GM18951 (cell line): ENCODE data around the gene RAPGEF1.
A peak's percentile ranks its signal among the peaks of the same experiment; 100 is the strongest.
"Not testable (repeated sequence)": the region's sequence is repeated elsewhere in the genome, so short reads cannot be mapped to it uniquely, and the experiment has no call there.

Source experiments
- POLR2A ChIP-seq: IDR thresholded peaks from 4 replicates; pipeline ENCODE4 v1.6.1; 2011; ENCODE audit warnings: mild to moderate bottlenecking; ENCODE audit not compliant: insufficient read length, insufficient read depth; ENCODE audit errors: extremely low read depth
- in situ Hi-C: fragments of 300-500 bp; cut with MboI; formaldehyde crosslinking; loops from one replicate; pipeline ENCODE4 v1.12.0; 2022; ENCODE audit warnings: low sequenced_read_pairs, mixed read lengths, inconsistent platforms; ENCODE audit not compliant: unreplicated experiment

Gene RAPGEF1

GRCh38 chr9:131692612-131693562, 47.0 kb downstream of the RAPGEF1 start:
- in situ Hi-C loops = no loop called here
- TF ChIP-seq POLR2A = no peak

DNA sequence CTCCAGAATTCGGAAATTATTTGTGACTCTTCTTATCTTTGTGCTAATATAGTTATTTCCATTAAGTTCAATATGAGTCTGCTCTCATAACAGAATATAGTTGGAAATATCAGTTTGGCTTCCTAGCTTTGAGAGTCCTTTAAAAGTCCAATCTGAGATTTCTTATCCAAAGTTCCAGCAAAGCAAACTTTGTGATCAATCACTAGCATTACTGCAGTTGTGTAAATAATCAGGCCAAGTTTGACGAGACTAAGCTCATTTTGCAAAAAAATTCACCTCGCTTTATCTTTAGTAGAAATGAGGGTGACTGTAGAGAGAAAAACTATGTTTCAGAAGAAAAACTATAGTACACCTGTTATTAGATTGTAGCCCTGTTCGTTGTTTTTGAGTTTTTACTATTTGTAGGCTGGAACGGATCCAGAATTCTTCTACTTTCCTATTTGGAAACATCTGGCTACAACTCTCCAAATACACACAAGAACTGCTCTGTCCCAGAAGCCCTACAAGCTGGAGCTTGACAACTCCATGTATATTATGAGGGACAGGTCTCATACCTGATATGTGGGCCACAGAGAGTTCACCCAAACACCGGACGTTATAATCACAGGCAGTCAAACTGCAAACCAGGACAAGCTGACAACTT, 47.8 kb downstream of the RAPGEF1 start:
- in situ Hi-C loops = no loop called here
- TF ChIP-seq POLR2A = no peak

DNA sequence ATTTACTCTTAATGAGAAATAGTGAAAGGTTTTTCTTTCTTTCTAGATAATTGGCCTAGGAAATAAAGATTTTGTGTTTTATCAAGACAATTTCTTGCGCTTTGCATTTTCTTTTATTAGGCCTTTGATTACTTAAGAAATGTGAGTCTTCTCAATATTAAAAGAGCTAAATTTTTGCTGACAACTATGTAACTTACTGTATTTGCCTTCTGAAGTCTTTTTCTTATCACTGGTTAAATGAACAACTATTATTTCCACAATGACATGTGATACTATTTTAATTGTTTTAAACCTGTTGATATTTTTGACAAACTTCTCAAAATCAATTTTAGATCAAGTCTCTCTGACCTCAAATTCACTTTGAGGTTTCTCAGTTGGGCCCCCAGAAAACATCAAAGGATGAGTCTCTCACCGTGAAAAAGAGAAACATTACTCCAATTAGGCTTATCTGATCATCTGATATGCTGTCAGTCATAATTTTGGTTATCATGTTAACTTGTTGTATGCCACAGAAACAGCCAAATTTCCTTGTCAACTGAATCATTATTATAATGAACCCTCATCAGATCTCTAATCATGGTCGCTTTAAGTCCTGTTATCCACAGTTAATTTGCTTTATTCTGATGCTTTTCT, 48.8 kb downstream of the RAPGEF1 start:
- in situ Hi-C loops = no loop called here
- no peak for TF ChIP-seq POLR2A

GRCh38 chr9:131690462-131690861, 49.4 kb downstream of the RAPGEF1 start:
- TF ChIP-seq POLR2A = no peak
- in situ Hi-C loops = no loop called here

- no peak for TF ChIP-seq POLR2A
Measured at GRCh38 chr9:131688377-131688776, 51.5 kb downstream of the RAPGEF1 start.

GRCh38 chr9:131685753-131686706, 53.8 kb downstream of the RAPGEF1 start:
- in situ Hi-C loops = no loop called here
- TF ChIP-seq POLR2A = no peak

More at GRCh38 chr9:131688377-131688776, 51.5 kb downstream of the RAPGEF1 start:
- in situ Hi-C loops = no loop called here

DNA sequence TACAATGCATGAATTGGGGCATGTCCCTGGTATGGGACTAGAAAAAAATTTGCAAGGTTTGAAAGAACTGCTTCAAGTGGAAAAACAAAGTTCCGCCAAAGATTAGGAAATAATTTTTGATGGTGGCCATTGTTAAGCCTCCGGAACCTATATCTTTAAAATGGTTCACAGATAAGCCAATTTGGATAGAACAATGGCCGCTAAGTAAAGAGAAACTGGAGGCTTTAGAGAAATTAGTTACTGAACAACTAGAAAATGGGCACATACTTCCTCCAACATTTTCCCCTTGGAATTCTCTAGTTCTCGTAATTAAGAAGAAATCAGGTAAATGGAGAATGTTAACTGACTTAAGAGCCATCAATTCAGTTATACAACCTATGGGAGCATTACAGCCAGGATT, 56.8 kb downstream of the RAPGEF1 start:
- in situ Hi-C loops = not testable (repeated sequence)

DNA sequence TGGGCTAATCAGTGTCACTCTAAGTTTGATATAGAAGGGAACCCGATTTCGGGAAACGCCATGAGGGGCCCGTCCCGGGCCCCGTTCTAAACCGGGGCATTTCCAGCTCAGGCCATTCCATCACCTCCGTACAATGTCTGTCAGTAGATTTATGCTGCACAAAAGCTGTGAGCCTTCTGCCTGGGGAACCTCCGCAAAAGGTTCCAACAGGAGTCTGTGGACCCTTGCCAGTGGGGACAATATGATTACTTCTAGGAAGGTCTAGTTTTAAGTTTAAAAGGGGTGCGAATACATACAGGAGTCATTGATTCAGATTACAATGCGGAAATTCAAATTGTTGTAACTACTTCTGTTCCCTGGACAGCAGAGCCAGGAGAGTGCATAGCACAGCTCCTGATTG, 57.6 kb downstream of the RAPGEF1 start:
- TF ChIP-seq POLR2A = no peak
- in situ Hi-C loops = no loop called here

- in situ Hi-C loops = not testable (repeated sequence)
Measured at GRCh38 chr9:131681826-131682225, 58.0 kb downstream of the RAPGEF1 start.

GRCh38 chr9:131681108-131681507, 58.8 kb downstream of the RAPGEF1 start:
- in situ Hi-C loops = not testable (repeated sequence)

DNA sequence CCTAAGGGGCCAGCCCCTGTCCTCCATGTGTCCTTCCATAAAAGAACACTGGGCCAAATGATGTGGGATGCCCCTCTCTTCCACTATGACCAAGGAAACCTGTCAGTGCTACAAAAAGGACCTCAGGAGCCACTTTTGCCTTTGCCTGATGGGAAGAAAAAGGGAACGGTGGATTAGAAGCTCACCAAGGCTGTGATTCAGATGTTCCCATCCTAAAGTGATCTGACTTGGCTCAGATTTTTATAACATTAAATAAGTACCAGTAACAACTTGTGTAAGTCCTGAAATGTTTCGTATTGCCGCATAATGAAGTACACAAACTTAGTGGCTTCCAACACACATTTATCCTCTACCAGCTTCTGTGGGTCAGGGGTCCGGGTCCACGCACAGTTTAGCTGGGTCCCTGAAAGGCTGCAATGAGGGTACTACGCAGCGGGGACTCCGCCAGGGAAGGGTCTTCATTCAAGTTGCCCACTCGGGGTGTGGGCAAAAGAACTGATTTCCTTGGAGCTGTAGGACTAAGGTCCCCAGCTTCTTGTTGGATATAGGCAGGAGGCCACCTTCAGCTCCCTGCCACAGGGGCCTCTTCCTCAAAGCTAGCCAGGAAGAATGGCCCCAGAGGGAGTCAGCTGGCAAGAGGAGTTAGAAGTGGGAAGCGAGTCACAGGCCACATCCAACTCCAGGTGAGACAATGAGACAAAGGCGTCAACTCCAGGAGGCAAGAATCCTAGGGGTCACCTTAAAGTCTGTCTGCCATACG, 60.4 kb downstream of the RAPGEF1 start:
- in situ Hi-C loops = no loop called here
- TF ChIP-seq POLR2A = no peak

- in situ Hi-C loops = no loop called here
- peak; percentile 29 for TF ChIP-seq POLR2A
Measured at GRCh38 chr9:131678499-131679111, 61.3 kb downstream of the RAPGEF1 start.
